GM19351 (cell line): Measurements from ENCODE around the gene HEXD.

Experiments
- ATAC-seq: cut with Tn5 transposase; IDR thresholded peaks from one replicate; pipeline ENCODE4 v1.9.1; 2021; ENCODE audit warnings: mild to moderate bottlenecking, moderate library complexity; ENCODE audit not compliant: unreplicated experiment

HEXD gene

DNA sequence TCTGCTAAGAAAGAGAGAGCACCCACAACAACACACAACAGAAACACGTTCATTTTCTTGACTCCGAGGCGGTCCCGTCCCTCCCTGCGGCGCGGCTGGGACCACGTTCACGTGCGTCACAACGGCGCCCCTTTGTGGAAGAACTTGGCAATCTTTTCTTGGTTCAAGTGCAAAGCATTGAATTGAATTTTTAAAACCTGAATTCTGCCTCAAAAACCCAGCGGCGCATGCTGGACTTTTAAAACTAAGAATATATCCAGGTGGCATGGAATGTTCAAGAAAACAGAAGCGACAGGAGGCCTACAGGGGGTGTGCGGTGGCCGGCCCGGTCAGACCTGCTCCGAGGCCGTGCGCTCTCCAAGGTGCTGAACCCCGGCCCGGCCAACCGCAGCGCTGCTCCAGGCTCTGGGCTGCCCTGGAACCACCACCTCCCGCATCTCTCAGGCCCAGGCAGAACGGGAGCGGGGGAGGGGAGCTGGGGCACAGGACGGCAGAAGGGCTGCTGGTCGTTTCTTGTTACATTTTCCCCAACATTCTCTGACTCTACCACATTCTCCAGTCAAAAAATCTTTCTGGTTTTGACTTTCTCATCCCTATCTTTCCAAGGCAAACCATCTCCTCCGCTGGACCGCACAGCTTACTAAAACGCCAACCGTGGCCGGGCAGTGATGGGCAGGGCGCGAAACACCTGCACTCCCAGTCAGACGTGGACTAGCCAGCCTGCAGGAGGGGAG, 3.4 kb upstream of the HEXD start:
- ATAC-seq, result no peak

DNA sequence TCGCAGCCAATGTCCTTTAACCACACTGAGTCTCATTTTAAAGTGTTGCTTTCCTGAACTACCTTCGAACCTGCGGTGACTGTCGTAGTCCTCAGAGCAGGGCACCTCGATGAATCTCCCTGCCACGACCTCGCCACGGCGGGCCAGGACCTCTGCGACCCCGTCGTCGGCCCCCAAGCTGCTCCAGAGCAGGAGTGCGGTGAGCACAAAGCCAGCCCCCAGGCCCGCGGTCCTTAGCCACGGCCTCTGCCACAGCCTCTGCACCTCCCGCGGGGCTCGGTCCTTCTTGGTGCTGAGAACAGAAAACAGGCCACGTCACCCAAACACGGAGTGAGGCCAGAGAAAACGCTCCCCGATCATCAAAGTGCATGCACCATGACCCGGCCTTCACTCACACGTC, 2.8 kb upstream of the HEXD start:
- no peak for ATAC-seq

DNA sequence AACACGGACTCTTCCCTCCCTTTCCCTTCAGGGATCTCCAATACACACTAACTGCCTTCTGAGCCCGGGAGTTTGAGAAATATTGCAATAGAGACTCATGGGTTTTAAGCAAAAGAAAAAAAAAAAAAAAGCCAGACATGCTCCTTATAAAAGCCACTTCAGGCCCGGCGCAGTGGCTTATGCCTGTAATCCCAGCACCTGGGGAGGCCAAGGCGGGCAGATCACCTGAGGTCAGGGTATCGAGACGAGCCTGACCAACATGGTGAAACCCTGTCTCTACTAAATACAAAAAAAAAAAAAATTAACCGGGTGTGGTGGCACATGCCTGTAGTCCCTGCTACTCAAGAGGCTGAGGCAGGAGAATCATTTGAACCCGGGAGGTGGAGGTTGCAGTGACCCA, 2.4 kb upstream of the HEXD start:
- no peak for ATAC-seq

DNA sequence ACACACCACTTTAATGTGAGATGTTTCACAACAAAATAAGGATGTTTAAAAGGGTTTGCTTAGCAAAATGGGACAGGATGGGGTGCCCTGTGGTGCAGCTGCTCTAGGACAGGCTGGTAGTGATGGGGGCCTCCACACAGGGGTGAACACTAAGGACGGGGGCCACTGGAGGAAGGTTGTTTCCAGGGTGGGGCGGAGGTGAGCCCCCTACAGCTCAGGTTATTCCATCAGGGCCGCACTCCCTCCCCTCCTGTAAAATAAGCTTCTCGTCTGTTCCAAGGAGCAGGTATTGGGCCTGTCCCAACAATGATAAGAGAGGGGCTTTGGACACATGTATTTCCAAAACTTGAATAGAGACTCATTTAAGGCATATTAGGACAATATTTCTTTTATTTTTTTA, 1.9 kb upstream of the HEXD start:
- no peak for ATAC-seq

DNA sequence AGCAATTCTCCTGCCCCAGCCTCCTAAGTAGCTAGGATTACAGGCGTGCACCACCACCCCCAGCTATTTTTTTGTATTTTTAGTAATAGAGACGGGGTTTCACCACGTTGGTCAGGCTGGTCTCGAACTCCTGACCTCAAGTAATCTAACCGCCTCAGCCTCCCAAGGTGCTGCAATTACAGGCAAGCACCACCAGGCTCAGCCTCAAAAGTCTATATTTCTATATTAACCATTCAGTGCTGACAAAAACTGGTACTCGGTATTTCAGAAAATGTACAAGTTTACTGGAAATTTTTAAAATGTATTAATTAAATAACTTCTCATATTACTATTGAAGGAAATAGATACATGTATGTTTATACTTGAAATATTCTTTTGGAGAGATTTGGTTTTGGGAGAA, 1.4 kb upstream of the HEXD start:
- ATAC-seq, result no peak

DNA sequence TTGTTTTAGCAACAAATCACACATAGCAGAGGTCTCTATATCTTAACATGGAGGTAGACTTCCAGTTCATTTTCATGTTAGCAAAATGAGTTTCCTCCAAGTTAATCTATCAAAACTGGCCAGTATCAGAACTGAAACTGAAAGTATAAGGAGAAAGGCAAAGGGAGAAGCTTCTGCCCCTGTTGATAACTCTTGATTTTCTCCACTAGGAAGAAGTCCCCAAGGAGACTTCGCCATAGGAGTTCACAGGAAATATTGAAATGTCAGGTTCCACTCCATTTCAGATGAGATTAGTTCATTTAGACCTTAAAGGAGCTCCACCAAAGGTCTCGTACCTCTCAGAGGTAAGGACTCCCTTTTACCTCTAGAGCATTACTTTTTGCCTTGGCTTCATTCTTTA, 1.4 kb downstream of the HEXD start:
- ATAC-seq, result no peak

DNA sequence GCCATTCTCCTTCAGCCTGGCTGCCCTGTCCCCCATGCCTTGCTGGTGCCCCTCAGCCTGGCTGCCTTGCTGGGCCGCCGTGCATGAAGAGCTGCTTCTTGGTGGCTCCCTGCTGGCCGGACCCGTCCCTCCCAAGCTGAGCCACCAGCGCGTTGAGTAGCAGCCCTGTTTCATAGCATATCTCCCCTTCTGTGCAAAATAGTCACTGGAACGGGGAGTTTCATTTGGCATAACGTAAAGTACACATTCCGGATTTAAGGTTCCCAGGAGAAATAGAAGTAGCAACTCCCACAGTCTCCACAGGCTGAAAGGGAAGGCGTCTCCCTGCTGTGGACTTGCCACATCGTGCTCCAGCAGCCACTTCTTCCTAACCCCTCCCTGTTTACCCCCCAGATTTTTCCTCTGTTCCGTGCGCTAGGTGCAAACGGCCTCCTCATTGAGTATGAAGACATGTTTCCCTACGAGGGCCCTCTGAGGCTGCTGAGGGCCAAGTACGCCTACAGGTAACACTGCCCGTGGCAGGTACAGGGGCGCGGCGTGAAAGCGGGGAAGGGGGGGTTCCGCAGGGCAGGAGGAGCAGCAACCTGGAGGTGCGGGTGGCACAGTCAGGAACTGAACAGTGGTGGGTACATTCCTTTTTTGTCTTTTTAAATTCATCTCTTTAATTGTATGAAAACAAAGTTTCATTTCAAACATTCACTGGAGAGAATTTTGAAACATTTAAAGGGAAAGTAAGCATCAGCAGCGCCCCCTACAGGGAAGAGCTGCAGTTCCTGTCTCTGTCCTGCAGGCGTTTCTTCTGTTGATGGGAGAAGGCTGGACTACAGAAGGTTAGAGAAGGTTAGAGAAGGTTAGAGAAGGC, 6.1 kb downstream of the HEXD start:
- no peak for ATAC-seq

GRCh38 chr17:82424863-82425159, 6.7 kb downstream of the HEXD start:
- ATAC-seq, result no peak

- ATAC-seq, result no peak
Observed at GRCh38 chr17:82428546-82428945, 10.4 kb downstream of the HEXD start.

DNA sequence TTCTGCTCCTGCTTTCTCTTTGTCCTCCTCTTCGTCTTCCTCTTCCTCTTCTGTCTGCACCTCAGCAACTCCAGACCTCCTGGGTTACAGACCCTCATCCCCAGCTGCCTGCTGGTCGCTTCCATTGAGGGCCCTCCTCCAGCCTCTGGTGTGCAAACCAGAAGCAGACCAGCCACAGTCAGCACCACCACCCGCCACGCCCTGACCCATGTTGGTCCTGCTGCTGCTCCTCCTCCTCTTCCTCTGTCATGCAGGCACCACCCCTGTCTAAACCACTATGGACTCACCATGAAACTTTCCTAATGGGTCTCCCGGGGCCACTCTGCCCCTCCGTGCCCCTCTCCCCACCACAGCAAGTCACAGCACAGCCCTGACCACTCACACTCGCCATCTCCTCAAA, 11.7 kb downstream of the HEXD start:
- no peak for ATAC-seq

- ATAC-seq, result no peak
Observed at GRCh38 chr17:82432017-82432416, 13.9 kb downstream of the HEXD start.

DNA sequence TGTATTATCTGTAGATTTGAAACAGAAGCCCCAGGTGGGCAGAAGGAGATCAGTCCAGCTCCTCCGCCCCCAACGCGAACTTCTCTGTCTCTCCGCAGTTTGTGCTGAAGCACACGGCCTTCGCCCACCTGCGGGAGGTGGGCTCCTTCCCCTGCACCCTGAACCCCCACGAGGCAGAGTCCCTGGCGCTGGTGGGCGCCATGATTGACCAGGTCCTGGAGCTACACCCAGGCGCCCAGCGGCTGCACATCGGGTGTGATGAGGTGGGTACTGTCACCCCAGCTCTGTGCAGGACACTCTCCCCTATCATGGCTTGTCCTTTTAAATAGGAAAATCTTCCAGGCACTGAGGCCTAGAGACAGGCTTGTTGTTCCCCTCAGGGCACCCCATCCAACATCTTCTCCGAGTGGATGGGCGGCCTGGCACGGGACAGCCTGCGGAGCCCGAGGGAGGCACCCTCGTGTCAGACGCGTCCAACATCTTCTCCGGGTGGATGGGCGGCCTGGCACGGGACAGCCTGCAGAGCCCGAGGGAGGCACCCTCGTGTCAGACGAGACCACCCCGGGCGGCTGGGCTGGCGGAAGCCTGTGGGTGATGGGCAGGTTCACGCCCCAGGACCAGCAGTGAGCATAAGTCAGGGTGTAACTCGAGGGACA, 15.5 kb downstream of the HEXD start:
- ATAC-seq, result no peak

DNA sequence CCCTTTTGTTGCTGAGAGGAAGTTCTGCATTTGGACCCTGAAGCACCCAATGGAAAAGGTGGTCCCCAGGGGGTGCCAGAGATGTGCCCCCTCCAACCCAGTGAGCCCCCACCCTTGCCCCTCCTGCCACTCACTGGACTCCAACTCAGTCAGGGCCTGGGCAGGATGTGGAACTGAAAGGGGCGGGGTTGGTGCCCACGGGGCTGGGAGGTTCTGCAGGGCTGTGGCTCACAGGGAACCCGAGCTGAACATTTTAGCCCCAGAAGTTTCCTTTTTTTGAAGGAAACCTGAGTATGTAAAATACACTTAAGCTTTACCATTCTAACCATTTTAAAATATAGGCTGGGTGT, 16.0 kb downstream of the HEXD start:
- ATAC-seq, result no peak

DNA sequence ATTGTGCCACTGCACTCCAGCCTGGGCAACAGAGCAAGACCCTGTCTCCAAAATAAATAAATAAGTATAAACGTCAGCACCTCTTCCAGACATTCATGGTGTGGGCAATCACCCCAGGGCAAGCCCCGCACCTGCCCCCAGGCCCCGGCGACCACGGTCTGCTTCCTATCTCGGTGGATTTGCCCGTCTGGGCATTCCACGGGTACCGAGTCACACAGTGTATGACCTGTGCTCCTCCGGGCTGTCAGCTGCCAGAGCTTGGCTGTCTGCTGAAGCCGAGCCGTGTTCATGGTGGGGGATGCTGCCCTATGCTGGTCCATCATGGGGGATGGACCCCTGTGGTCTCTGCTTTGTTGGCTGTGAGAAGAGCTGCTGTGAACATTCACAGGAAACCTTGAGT, 17.0 kb downstream of the HEXD start:
- ATAC-seq, result no peak

- ATAC-seq, result no peak
Observed at GRCh38 chr17:82435601-82436583, 17.7 kb downstream of the HEXD start.

DNA sequence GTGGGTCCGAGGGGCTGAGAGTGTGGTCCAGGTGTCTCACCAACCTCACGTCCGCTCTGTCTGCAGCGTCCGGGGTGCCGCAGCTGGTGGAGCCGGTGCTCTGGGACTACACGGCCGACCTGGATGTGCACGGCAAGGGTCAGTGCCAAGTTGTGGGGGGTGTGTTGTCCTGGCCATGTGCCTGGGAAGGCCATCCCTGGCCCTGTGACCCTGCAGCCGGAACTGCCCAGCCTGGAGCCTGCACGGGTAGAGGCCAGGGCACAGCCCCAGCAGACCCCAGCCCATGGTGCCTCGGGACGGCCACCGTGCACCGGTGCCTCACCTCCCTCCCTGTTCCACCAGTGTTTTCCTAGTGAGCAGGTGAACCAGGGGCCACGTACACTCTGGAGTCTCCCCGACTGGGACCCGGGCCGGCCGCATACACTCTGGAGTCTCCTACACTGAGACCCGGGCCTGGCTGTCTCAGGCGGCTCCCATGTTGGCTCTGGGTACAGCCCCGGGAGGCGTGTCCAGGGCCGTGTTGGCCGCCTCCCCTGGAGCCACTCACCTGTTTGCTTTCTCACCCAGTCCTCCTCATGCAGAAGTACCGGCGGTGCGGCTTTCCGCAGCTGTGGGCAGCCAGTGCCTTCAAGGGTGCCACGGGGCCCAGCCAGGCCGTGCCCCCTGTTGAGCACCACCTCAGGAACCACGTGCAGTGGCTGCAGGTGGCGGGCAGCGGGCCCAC, 18.6 kb downstream of the HEXD start:
- ATAC-seq, result no peak

GRCh38 chr17:82437325-82437668, 19.1 kb downstream of the HEXD start:
- no peak for ATAC-seq

- no peak for ATAC-seq
Observed at GRCh38 chr17:82438401-82439193, 20.4 kb downstream of the HEXD start.

DNA sequence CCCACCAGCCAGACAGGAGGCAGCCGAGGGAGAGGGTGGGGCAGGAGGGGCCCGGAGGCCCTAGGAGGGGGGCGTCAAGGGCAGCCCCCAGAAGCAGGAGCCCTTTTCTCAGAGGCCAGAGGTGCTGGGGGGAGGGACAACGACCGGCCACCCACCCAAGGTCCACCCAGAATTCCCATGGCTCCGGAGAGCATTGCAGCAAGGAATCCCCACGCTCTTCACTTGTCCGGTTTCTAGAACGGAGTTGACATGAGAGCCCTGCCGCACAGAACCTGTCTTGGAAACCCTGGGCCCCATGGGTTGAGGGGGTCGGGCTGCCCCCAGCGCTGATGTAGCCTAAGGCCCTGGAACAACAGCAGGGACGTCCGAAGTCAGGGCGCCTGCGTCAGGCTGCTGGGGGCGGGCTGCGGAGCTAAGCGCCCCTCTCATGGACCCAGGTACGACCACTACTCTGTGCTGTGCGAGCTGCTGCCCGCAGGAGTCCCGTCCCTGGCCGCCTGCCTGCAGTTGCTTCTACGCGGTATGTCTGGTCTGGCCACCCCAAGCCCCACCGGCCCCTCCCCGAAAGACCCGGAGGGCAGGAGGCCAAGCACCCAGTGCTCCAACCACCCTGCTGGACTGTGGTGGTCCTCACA, 21.2 kb downstream of the HEXD start:
- no peak for ATAC-seq
